HG03066 (cell line): ENCODE results near the gene NOS1.
"Not testable (repeated sequence)": the region's sequence is repeated elsewhere in the genome, so short reads cannot be mapped to it uniquely, and the experiment has no call there.

ENCODE experiments used
- ATAC-seq: cut with Tn5 transposase; IDR thresholded peaks from one replicate; pipeline ENCODE4 v1.9.1; 2021; ENCODE audit warnings: low read depth; ENCODE audit not compliant: unreplicated experiment

NOS1 gene

GRCh38 chr12:117361347-117361751, at the start of gene NOS1:
Gene NOS1 (minus strand): TSS chr12:117361626. CDS start chr12:117331069, 30,557 bp downstream.
- no peak for ATAC-seq

- ATAC-seq = no peak
These were observed 47.9 kb upstream of the NOS1 start for GRCh38 chr12:117409286-117409685.

DNA sequence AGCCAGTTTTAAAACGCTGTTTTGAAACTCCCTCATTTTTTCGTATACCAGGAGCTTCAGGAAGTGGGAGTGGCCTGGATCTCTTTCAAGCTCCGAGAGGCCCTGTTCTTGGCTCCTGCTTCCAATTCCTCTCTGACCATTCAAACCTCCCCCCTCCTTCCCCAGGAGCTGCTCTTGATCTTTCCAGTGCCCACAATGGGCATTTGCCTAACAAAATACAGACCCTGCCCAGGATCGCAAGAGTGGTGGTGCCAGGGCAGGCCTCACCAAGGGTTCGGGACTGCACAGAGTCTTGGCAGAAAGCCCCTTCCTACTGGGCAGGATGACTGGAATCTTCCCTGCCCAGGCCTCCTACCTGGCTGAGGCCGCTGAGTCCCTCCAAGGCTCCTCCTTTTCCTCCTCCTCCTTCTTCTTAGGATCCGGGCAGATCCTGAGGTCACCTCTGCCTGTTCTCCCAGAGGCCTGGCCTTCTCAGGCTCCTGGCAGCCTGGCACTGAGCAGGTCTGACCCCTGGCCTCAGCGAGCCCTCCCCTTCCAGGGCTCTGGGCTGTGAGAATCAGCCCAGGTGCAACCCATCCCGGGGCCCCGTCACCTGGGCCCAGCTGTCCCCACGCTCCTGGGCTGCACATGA, 46.9 kb upstream of the NOS1 start:
- no peak for ATAC-seq

- ATAC-seq = no peak
These were observed 43.5 kb upstream of the NOS1 start for GRCh38 chr12:117404940-117405339.

DNA sequence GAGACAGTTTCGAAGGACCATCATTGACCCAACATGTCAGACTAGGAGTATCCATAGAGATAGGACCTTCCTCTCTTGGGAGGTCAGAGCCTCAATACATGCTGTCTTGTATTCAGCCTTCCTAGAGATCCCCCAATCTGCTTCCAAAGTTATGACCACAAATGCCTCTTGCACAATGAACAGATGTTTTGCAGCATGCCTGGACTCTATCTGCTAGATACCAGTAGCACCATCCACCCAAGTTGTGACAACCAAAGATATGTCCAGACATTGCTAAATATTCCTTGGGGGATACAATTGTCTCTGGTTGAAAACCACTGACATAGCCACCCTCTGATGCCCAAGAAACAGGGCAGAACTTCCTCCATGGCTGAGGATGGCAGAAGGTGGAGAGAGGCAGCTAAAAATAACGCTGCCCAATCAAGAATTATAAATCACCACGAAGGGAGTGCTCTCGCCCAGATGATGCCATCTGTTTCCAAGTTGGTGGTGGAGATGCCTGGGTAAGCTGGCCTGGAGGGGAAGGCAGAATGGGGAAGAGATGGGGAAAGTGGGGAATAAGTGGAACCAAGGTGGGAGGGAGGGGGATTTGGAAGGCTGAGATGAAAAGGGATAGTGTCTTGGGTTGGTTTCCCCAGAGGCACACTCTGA, 42.9 kb upstream of the NOS1 start:
- ATAC-seq = no peak

DNA sequence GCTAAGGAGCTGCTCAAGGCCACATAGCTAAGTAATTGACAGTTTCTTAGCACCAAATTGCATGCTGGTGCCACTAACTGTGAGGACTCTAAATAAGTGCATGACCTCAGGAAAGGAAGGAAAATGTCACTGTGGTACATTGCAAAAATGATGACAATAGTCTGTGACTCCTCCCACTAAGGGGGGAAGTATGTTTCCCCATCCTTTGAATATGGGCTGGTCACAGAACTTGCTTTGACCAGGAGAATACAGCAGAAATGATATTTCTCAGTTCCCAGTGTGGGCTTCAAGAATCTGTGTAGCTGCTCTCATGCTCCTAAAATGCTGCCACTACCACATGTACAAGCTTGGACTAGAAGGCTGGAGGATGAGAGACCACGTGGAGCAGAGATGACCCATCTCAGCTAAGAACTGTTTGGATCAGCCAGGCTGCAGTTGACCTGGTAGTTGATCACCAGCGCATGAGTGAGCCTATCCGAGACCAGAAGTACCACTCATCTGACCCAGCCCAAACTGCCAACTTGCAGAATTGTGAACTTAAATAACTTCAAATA, 42.2 kb upstream of the NOS1 start:
- ATAC-seq = no peak

DNA sequence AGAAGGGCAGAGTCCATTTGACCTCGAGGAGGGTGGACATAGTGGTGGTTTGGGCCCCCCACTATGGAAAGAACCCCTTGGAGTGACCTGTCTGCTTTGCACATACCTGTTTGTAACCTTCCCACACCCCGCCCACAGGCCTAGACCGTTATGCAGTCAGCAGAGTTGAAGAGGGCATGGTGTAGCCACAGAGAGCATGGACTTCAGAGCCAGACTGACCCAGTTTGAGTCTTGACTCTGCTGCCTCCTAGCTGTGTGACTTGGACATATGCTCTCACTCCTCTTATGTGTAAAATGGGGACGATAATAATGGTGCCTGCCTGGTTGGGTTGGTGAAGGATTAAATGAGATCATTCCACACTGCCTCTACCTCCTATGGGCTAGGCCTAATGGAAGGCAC, 40.9 kb upstream of the NOS1 start:
- ATAC-seq = no peak

DNA sequence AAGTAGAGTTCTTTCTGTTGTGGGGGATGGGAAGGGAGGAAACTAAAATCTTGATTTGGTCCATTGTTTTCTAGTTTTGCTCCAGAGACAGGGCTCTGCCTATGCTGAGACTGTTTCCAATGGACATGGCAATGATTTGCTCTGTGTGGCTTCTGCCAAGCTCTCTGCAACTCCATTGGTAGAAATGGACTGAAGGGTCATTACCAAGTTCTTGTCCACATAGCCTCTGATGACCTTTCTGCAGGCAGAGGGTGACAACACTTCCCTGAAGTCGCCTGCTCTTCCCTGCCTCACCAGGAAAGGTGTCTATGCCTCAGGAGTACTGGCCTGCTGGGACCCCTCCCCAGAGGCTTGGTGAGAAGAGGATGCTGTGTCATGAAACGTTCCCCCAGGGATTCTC, 39.5 kb upstream of the NOS1 start:
- ATAC-seq = no peak

GRCh38 chr12:117398482-117398881, 37.1 kb upstream of the NOS1 start:
- ATAC-seq = not testable (repeated sequence)

- ATAC-seq = no peak
These were observed 34.3 kb upstream of the NOS1 start for GRCh38 chr12:117395766-117396165.

GRCh38 chr12:117394491-117394890, 33.1 kb upstream of the NOS1 start:
- ATAC-seq = no peak

DNA sequence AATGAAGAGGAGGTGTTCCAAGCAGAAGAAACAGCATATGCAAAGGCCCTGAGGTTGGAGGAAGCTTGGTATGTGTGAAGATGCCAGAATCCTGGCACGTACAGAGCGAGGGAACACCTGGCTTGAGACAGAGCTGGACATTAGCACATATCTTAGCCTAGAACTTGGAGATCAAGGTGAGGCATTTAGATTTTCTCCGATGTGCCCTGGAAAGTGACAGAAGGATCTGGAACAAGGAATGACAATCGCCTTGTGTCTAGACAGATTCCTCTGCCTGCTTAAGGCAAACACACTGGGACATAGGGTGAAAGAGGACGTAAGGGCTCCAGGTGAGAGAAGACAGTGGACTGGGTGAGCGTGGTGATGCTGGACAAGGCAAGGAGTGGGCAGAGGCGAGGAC, 32.2 kb upstream of the NOS1 start:
- ATAC-seq = no peak

DNA sequence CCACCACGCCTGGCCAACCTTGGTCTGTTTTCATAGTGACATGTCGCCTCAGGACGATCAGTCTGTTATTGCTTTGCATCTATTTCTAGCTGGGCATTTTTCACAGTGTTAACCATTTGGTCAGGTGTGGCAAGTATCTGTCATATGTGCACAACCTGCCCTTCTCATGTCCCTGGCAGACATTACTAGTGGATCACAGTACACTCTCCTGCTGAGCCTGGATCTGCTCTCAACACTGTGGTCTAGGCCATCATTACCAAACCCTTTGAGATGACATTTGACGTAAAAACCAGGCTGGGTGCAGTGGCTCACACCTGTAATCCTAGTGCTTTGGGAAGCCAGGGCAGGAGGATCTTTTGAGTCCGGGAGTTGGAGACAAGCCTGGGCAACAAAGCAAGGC, 29.4 kb upstream of the NOS1 start:
- no peak for ATAC-seq

GRCh38 chr12:117388951-117389446, 27.6 kb upstream of the NOS1 start:
- no peak for ATAC-seq

DNA sequence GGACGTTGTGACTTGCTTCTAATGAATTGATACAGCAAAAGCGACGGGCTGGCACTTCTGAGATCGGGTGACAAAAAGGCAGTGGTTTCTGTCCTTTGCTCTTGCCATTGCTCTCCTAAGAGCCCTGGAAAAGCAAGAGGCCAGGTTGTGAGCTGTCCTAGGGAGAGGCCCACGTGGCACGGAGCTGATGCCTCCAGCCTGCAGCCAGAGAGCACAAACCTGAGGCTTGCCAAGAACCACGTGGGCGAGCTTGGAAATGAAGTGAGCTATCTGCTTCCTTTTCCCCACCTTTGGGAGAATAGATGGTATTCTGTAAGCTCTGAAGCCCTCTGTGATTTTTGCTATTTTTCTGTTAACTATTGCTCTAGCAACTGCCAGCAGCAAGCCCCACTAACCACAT, 26.4 kb upstream of the NOS1 start:
- no peak for ATAC-seq

DNA sequence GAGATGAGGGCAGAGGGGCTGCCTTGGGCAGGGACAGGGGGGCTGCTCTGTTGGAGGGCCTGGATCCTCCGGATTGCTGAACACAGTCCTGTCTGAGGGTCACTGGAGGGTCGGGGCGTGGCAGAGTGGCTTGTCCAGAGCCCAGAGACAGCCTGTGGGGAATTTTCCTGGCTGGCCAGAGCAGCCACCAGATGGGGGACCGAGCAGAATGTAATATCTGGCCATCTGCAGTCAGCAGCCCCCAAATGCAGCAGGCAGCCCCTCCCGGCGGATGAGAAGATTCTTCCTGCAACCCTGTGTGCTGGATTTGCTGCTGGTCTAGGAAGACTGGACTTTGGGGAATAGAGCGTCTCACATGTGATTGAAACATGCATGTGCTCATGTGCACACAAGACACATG, 23.3 kb upstream of the NOS1 start:
- ATAC-seq = no peak

GRCh38 chr12:117380083-117380482, 18.7 kb upstream of the NOS1 start:
- ATAC-seq = no peak

DNA sequence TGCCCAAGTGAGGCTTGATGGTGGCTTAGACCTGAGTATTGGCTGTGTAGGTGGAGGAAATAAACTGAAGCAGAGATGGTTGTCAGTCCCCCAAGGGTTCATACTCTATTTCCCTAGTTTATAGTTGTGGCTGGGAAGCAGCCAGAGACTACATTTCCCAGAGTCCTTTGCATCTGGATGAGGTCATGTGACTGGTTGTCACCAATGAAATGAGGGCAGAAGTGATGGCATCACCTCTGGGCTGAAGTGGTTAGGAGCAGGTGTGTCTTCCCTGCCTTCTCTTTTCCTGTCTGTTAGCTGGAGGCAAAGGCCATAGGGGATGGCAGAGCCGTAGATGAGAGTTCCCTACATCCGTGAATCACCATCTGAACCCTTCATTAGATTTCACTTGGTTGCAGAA, 16.3 kb upstream of the NOS1 start:
- no peak for ATAC-seq

DNA sequence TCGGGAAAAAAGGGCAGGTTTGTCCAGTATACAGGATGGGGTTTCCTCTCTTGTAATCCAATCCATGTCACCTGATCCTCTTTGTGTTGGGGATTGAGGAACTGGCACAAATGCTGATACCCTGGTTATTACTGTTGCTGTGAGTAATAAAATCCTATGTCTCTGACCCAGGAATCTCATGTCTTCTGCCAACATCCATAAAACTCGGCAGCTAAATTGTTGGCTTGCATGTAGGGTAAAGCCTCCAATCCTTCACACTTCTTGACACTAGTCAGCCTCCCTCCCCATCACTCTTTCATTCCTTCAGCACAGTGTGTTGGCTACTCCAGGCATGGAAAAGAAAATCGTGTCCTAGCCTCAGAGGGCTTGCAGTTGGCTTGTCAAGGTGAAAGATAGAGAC, 9.2 kb upstream of the NOS1 start:
- no peak for ATAC-seq

GRCh38 chr12:117370000-117370399, 8.6 kb upstream of the NOS1 start:
- ATAC-seq = not testable (repeated sequence)

- ATAC-seq = no peak
These were observed 5.7 kb upstream of the NOS1 start for GRCh38 chr12:117367006-117367638.
